Ishikawa (cell line): ENCODE data around the gene CCDC15.

Experiments
- CEBPB ChIP-seq: IDR thresholded peaks from 2 replicates; pipeline ENCODE4 v1.6.1; 2012
- EP300 ChIP-seq: IDR thresholded peaks from 2 replicates; pipeline ENCODE4 v1.6.1; 2012; ENCODE audit warnings: borderline replicate concordance
- FOXM1 ChIP-seq: IDR thresholded peaks from 2 replicates; pipeline ENCODE4 v1.6.1; 2012; ENCODE audit warnings: low read depth, borderline replicate concordance
- MAX ChIP-seq: IDR thresholded peaks from 2 replicates; pipeline ENCODE4 v1.6.1; 2012
- NFIC ChIP-seq: IDR thresholded peaks from 2 replicates; pipeline ENCODE4 v1.6.1; 2012
- RAD21 ChIP-seq: IDR thresholded peaks from 2 replicates; pipeline ENCODE4 v1.6.1; 2012; ENCODE audit warnings: low read depth
- REST ChIP-seq: IDR thresholded peaks from 2 replicates; pipeline ENCODE4 v1.6.1; 2012; ENCODE audit warnings: low read depth, mild to moderate bottlenecking
- TAF1 ChIP-seq: IDR thresholded peaks from 2 replicates; pipeline ENCODE4 v1.6.1; 2012; ENCODE audit warnings: low read depth, mild to moderate bottlenecking
- TEAD4 ChIP-seq: IDR thresholded peaks from 2 replicates; pipeline ENCODE4 v1.6.1; 2012
- USF1 ChIP-seq: IDR thresholded peaks from 2 replicates; pipeline ENCODE4 v1.6.1; 2012
- YY1 ChIP-seq: IDR thresholded peaks from 2 replicates; pipeline ENCODE4 v1.6.1; 2012; ENCODE audit warnings: low read depth

- TF ChIP-seq FOXM1 (no peak), YY1 (no peak), REST (no peak), MAX (no peak), RAD21 (no peak), TEAD4 (no peak), NFIC (no peak), TAF1 (no peak), EP300 (no peak), CEBPB (no peak), USF1 (no peak)
Measured at GRCh38 chr11:125075242-125075625, 121.2 kb downstream of the CCDC15 start.
